Measurements from ENCODE around the gene ARHGAP44.

DNA sequence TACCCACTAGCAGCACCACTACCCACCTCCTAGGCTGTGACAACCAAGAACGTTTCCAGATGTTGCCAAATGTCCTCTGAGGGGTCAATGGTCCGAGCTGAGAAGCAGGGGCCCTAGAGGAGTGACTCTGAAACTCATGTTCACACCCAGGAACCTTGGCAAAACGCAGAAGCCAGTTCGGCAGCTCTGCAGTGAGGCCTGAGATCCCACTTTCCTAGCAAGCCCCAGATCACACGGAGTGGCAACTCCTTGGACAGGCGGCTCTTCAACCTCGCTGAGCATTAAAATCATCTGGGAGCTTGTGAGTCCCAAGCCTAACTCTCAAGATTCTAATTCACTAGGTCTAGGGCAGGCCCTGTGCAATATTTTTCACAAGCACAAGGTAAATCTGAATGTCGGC is 211.3 kb downstream of the ARHGAP44 start:
- TF ChIP-seq, protein P1, sequence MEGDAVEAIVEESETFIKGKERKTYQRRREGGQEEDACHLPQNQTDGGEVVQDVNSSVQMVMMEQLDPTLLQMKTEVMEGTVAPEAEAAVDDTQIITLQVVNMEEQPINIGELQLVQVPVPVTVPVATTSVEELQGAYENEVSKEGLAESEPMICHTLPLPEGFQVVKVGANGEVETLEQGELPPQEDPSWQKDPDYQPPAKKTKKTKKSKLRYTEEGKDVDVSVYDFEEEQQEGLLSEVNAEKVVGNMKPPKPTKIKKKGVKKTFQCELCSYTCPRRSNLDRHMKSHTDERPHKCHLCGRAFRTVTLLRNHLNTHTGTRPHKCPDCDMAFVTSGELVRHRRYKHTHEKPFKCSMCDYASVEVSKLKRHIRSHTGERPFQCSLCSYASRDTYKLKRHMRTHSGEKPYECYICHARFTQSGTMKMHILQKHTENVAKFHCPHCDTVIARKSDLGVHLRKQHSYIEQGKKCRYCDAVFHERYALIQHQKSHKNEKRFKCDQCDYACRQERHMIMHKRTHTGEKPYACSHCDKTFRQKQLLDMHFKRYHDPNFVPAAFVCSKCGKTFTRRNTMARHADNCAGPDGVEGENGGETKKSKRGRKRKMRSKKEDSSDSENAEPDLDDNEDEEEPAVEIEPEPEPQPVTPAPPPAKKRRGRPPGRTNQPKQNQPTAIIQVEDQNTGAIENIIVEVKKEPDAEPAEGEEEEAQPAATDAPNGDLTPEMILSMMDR (IDR thresholded peaks at IDR 0.05 in 2 of 3, conservative IDR thresholded peaks at IDR 0.05 in 1 of 3; ENCODE audit: borderline replicate concordance in 1 of 3, insufficient read depth in 1 of 3, low read depth in 2 of 3, low read length in 2 of 3) = no peak
- TF ChIP-seq POLR2A (IDR thresholded peaks at IDR 0.05; ENCODE audit: borderline replicate concordance, extremely low read depth, insufficient read depth, insufficient read length) (no peak), SRF (IDR thresholded peaks at IDR 0.05; ENCODE audit: low read depth) (no peak), ELF1 (IDR thresholded peaks at IDR 0.05; ENCODE audit: borderline replicate concordance, low read depth) (no peak), RAD21 (IDR thresholded peaks at IDR 0.05; ENCODE audit: low read depth) (no peak), TCF7L2 (IDR thresholded peaks at IDR 0.05; ENCODE audit: borderline replicate concordance, extremely low read depth, insufficient read depth, insufficient read length) (no peak), YY1 (IDR thresholded peaks at IDR 0.05; ENCODE audit: extremely low read depth, insufficient replicate concordance, low read depth, low read length) (no peak), EZH2 (IDR thresholded peaks at IDR 0.05) (no peak), EZH2phosphoT487 (IDR thresholded peaks at IDR 0.05; ENCODE audit: borderline replicate concordance) (no peak)
- TF ChIP-seq, protein P2, sequence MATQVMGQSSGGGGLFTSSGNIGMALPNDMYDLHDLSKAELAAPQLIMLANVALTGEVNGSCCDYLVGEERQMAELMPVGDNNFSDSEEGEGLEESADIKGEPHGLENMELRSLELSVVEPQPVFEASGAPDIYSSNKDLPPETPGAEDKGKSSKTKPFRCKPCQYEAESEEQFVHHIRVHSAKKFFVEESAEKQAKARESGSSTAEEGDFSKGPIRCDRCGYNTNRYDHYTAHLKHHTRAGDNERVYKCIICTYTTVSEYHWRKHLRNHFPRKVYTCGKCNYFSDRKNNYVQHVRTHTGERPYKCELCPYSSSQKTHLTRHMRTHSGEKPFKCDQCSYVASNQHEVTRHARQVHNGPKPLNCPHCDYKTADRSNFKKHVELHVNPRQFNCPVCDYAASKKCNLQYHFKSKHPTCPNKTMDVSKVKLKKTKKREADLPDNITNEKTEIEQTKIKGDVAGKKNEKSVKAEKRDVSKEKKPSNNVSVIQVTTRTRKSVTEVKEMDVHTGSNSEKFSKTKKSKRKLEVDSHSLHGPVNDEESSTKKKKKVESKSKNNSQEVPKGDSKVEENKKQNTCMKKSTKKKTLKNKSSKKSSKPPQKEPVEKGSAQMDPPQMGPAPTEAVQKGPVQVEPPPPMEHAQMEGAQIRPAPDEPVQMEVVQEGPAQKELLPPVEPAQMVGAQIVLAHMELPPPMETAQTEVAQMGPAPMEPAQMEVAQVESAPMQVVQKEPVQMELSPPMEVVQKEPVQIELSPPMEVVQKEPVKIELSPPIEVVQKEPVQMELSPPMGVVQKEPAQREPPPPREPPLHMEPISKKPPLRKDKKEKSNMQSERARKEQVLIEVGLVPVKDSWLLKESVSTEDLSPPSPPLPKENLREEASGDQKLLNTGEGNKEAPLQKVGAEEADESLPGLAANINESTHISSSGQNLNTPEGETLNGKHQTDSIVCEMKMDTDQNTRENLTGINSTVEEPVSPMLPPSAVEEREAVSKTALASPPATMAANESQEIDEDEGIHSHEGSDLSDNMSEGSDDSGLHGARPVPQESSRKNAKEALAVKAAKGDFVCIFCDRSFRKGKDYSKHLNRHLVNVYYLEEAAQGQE (IDR thresholded peaks at IDR 0.05; ENCODE audit: low read depth) = no peak
